ENCODE data around the gene SLC35D1. TPM values are rescaled to one million over a fixed set of nuclear protein-coding genes. Genes with fewer than 3 reads are reported as not detected.

Gene SLC35D1
- total RNA-seq, 1 experiment from 2014 or later: 3.8 TPM

DNA sequence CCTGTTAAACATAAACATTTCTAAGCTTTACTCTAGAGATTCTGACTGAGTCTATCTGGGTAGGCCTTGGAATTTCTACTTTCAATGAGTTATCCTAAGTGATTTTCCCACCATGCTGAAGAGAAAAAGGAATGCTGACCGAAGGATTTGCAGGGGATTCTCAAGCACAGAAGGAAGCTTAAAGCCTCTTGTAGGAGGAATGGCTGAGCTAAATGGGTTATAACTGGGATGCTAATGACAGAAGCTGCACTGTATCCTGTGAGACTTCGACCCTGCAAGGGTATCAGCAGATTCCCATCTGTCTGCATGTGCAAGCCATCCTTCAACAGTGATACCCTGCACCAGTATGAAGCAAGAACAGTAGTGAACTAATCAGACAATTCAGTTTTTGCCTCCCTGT, 35.4 kb downstream of the SLC35D1 start:
- Histone ChIP-seq H3K23ac (ENCODE audit: insufficient read length, low read depth, low read length) (no peak overlapping the region), H2BK12ac (ENCODE audit: insufficient read length, low read depth, low read length) (no peak overlapping the region), H3K4me2 (ENCODE audit: insufficient read depth, insufficient read length, low read length) (no peak overlapping the region), H2BK120ac (ENCODE audit: low read depth, low read length, poor library complexity, severe bottlenecking) (no peak overlapping the region), H3K9me3 (ENCODE audit: control insufficient read depth, low read depth, low read length) (no peaks in the 10 kb centered on the region), H4K91ac (ENCODE audit: insufficient read length, low read depth, low read length) (no peak overlapping the region), H4K8ac (replicated peaks; ENCODE audit: insufficient read length, low read depth, low read length) (no peak overlapping the region), H2AFZ (ENCODE audit: low read length) (no peak overlapping the region), H3K9ac (ENCODE audit: extremely low read depth, insufficient read length, low read length) (no peak overlapping the region), H3K56ac (ENCODE audit: insufficient read length, low read depth, low read length) (no peak overlapping the region), H3T11ph (ENCODE audit: low read length) (no peak overlapping the region), H2BK20ac (ENCODE audit: low read depth, low read length, poor library complexity, severe bottlenecking) (no peak overlapping the region), H3K4ac (ENCODE audit: low read depth, low read length) (no peak overlapping the region), H4K20me1 (ENCODE audit: control insufficient read depth, insufficient read depth, insufficient read length) (no peaks in the 10 kb centered on the region), H3K79me2 (ENCODE audit: insufficient read depth, low read length) (no peaks in the 10 kb centered on the region), H3K27ac (ENCODE audit: insufficient read length, low read depth, low read length) (no peak overlapping the region), H3K4me1 (ENCODE audit: insufficient read depth, low read length) (no peaks in the 10 kb centered on the region; the same call in 1 of the 2 replicates), H3K27me3 (ENCODE audit: insufficient read depth, low read length) (no peaks in the 10 kb centered on the region), H4K5ac (ENCODE audit: insufficient read length, low read depth, low read length) (no peak overlapping the region), H3K23me2 (ENCODE audit: insufficient read length, low read depth, low read length, poor library complexity, severe bottlenecking) (no peaks in the 10 kb centered on the region), H3K79me1 (ENCODE audit: insufficient read depth, low read depth, low read length, poor library complexity, severe bottlenecking) (no peaks in the 10 kb centered on the region), H3K18ac (ENCODE audit: insufficient read length, low read depth, low read length) (no peak overlapping the region), H3K14ac (ENCODE audit: insufficient read depth, low read length) (no peak overlapping the region), H2BK5ac (ENCODE audit: insufficient read length, low read length) (no peak overlapping the region), H2AK5ac (ENCODE audit: insufficient read length, low read length) (no peak overlapping the region), H2BK15ac (ENCODE audit: low read depth, low read length) (no peak overlapping the region)
- Mint-ChIP-seq H3K27me3 (ENCODE audit: low read depth) (0 out of 2 replicates have a peak, but pooled peaks cover 2% of the 10 kb centered on the region), H3K36me3 (ENCODE audit: insufficient read depth in 1 of 3, low read depth in 3 of 3) (peaks cover 0 to 2% (median 0%) of the 10 kb centered on the region in 3 experiments; a peak in 3 of 7 replicates), H3K4me3 (no peak overlapping the region), H3K4me1 (peaks cover 23 to 26% of the 10 kb centered on the region in 2 experiments), H3K27ac (no peak overlapping the region; a peak in 1 of 7 replicates), H3K9me3 (no peaks in the 10 kb centered on the region)
- TF ChIP-seq, protein P1, sequence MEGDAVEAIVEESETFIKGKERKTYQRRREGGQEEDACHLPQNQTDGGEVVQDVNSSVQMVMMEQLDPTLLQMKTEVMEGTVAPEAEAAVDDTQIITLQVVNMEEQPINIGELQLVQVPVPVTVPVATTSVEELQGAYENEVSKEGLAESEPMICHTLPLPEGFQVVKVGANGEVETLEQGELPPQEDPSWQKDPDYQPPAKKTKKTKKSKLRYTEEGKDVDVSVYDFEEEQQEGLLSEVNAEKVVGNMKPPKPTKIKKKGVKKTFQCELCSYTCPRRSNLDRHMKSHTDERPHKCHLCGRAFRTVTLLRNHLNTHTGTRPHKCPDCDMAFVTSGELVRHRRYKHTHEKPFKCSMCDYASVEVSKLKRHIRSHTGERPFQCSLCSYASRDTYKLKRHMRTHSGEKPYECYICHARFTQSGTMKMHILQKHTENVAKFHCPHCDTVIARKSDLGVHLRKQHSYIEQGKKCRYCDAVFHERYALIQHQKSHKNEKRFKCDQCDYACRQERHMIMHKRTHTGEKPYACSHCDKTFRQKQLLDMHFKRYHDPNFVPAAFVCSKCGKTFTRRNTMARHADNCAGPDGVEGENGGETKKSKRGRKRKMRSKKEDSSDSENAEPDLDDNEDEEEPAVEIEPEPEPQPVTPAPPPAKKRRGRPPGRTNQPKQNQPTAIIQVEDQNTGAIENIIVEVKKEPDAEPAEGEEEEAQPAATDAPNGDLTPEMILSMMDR (conservative IDR thresholded peaks at IDR 0.05): no peak
- DNase-seq: no peak
- no CpG with 5 or more reads among the region's 2 CpGs for WGBS (ENCODE audit: extremely low coverage, insufficient read length, low lambda C conversion rate)
